NCI-H1436 (cell line): Measurements from ENCODE around the gene SUN5.

Experiments used
- DNase-seq: peaks from one replicate; lab custom pipeline; 2025; lab: John Stamatoyannopoulos, UW

The SUN5 gene

DNA sequence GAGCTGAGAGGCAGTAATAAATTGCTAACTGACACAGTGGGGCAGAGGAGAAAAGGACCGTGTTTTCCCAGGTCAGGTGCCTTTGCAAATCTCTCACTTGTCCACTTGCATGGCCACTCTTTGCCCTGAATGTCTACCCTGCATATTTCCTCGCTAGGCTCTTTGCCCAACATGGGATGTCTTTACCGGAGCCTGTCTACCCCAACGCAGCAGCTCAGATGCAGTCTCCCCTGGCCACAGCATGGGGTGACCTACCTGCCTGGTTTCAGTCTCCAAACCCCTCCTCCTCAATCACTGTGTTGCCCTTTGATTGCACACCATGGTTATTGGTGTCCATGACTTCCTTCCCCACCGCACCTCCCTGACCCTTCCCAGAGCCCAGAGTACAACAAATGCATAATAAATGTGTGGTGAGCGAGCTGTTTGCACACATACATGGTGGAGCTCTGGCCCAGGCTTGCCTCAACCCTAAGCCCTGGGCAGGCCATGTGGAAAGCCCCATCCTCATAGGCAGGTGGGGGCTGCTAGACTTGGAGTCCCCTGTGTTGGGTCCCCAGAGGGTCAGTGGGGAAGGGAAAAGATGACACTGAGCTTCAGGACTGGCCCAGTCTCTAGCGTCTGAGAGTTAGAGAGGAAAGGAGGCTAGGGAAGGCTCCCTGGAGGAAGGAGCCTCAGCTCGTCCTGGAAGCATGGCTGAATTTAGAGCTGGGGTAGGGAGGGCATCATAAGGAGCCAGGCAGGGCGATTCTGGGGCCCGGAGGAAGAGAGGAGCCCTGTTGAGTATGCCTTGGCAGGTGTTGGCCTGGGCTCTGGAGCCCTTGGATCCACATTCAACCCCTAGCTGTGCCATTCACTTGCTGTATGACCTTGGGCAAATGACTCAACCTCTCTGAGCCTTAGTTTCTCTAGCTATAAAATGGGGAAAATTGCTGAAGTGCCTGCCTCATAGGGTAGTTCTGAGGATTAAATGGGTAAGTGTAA is 22.8 kb upstream of the SUN5 start:
- no peak for DNase-seq

DNA sequence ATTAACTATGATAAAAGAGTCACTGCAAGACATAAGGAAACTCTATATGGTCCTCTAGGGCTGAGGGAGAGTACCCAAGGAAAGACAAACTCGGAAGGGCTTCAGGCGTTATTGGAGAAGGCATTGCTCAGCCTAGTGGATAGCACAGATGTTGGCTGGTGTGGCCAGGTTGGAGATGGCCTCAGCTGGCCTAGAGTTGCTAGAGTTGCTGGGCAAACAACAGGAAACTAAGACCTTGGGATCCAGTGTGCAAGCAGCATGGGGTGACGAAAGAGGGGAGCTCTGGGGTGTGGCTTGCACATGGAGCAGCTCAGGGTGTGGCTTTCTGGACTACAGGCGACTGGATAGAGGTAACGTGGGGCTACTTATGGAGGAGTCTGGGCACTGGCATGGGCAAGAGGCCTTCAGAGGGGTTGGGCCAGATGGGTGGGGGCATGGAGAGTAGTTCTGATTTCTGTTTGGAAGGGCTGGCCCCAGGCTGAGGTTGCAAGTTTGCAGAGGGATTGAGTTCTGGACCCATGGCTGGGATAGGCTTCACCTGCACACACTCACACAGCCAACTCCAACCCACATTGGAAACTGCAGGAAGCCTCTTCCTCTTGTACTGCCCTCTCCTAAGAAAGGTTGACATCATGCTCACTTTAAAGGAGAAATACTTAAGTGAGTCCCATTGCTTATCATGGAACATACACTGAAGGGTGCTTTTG is 22.0 kb upstream of the SUN5 start:
- DNase-seq: no peak

DNA sequence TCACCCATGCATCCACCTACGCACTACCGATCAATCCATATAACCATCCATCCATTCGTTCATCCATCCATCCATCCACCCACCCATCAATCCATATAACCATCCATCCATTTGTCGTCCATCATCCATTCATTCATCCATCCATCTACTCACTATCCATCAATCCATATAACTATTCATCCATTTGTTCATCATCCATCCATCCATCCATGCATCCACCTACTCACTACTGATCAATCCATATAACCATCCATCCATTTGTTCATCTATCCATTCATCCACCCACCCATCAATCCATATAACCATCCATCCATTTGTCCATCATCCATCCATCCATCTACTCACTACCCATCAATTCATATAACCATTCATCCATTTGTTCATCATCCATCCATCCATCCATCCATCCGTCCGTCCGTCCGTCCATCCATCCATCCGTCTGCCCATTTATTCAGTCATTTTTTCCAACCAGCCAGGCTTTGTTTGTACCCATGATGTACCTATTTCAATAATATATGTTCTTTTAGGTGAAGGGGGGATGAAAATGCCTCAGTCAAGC is 21.2 kb upstream of the SUN5 start:
- no peak for DNase-seq

DNA sequence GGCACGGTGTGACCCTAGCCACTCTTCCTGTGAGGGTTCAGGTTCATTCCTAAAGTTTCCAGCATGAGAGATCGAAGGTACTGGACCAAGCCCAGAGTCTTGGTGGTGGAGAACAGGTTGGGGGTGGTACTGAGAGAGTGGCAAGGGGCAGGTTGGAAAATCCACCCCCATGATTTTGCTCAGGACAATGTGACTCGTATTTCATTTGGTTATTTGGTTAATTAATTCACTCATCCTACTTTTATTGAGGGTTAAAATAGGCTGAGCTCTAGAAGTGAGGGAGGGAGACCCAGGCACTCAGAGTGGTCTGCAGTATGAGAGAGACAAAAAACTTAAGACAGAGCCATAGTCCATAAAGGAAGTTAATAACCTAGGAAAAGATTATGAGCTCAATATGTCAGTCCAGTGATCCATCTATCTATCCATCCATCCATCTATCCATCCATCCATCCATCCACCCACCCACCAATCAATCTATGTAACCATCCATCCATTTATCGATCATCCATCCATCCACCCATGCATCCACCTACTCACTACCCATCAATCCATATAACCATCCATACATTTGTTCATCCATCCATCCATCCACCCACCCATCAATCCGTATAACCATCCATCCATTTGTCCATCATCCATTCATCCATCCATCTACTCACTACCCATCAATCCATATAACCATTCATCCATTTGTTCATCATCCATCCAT is 20.5 kb upstream of the SUN5 start:
- DNase-seq: no peak

DNA sequence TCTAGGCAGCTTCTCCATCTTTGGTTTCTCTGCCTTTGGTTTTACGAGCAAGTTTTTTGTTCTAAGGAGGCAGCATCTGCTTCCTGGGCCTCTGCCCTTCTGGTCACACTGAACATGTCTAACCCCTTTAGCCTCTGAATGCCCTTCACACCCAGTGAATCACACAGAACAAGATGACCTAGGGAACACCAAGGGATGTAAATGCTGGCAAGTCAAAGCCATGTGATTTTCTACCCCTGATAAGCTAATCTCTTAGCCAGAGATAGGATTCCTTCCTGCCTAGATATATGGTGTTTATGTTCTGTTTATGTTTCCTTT is 20.0 kb upstream of the SUN5 start:
- DNase-seq: no peak

DNA sequence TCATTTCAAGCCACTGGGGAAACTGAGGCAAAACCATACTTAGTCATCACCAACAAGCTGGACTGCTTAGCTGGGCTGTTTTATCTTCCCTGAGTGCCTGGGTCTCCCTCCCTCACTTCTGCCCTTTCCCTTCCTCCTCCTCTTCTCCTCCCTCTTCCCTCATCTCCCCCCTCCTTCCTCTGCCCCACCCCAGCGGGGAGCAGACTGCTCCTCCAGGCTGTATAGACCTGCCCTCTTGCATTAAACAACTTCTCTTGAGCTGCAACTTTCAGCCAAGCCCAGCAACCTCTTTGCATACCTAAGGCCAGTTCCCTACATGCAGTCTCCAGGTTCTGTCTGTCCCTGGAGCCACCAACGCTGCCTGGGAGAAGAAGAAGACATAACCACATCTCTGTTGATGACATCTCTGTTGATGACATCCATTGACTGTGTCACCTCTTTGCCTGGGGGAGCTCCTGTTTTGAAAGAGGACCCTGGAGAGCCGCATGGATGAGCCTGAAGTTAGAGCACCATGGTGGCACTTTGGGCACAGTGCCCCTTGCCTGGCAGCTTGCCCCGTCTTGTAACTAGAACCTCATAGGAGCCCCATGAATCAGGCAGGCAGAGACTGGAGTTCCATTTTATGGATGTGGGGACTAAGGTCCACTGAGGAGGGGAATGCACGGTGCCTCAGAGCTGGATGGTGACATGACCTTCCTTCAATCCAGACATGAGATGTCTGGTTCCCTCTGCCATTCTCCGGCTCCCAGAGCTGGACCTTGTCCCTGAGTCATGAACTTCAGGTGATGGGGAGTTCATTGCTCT is 19.4 kb upstream of the SUN5 start:
- no peak for DNase-seq

DNA sequence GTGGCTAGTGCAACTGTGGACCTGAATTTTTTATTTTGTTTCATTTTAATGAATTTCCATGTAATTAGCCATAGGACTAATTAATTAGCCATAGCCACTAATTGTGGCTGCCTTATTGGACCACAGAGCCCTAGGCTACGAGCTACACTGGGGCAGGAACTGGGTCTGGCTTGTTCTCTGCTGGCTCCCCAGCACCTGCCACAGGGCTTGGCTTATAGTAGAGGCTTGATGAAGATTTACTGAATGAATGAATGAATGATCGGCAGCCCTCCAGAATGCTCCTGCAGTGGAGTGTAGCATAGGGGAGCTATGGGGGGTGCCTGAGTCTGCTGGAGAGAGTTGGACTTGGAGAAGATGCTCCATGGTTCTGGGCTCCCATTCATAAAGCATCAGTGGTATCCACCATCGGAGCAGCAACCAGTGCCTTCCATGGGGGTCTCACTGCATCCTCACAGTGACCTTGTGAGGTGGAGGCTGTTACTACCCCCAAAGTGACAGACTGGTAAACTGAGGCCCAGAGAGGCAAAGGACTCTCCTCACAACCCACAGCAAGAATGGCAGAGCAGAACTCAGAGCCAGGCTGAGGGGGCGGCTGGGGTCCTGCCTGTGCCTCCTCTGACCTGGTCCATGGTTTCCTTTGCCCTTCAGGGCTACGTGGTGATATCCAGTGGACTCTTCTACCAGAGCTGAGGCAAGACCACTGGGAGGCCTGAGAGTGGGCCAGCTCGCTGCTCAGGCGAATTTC is 18.6 kb upstream of the SUN5 start:
- no peak for DNase-seq

DNA sequence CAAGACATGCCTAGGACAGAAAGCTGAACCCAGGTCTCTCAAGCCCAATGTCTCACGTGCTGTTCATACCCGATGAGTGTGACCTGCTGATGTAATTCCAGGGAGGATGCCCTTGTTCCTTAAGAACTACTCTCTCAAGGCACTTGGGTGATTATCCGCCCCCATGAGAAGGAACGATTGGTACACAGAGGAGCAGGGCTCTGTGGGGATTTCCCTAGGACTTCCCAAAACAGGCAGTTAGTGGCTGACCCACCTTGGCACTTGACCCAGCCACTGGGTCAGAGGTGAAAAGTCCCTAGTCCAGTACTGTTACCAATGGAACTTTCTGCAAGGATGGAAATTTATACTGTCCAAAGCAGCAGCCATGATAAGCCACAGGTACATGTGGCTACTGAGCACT is 18.1 kb upstream of the SUN5 start:
- DNase-seq: no peak

DNA sequence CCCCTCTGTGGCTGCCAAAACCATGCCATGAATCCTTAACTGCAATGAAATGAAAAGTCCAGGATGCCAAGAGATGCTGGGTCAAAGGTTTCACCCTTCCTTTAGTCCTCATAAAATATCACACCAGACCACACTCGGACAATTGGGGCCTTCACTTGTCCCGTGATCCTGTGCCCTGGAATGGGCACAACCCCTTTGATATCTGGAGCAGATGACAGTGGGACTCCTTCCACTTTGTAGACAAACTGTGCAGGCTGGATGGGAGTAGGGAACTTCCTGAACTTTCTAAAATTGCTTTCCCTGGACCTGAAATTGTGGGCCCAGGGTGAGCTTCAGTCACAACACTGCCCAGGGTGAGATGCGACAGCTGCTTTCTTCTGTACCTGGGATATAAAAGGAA is 17.6 kb upstream of the SUN5 start:
- no peak for DNase-seq

DNA sequence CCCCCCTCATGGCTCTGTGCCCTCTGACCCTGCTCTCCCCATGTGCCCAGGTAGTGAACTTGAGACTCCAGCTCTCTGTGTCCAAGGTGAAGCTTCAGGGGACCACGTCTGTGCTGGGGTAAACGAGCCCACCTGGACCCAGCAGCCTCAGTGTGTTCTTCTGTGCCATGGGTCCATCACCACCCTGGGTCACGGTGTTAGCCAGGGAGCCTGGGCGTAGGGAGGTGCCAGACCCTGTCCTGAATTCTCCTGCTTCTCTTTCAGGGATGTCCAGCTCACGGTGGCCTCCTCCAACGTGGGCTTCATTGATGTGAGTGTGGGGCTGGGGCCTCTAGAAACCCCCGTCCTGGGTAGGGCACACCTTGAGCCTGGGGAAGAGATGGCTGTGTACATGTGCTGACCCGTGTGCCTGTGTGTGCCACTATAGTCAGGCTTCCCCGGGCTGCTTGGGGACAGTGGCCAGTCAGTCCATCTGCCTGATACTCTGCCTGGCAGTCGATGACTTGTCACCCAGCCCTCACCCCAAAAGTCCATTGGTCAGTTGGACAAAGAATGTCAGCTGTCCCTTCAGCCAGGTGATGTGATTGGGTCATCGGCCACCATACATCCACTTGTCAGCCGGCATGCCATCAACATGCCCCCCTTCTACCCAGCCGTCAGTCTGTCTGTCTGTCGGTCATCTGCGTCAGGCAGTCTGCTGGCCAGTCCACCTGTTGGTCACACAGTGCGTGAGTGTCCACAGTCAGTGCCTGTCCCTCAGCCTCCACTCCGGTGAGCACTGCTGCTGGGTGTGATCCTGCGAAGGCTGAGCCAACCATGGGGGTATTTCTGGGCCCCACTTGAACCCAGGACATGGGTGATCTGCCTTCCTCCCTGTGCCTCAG is 16.3 kb upstream of the SUN5 start:
- DNase-seq: no peak

DNA sequence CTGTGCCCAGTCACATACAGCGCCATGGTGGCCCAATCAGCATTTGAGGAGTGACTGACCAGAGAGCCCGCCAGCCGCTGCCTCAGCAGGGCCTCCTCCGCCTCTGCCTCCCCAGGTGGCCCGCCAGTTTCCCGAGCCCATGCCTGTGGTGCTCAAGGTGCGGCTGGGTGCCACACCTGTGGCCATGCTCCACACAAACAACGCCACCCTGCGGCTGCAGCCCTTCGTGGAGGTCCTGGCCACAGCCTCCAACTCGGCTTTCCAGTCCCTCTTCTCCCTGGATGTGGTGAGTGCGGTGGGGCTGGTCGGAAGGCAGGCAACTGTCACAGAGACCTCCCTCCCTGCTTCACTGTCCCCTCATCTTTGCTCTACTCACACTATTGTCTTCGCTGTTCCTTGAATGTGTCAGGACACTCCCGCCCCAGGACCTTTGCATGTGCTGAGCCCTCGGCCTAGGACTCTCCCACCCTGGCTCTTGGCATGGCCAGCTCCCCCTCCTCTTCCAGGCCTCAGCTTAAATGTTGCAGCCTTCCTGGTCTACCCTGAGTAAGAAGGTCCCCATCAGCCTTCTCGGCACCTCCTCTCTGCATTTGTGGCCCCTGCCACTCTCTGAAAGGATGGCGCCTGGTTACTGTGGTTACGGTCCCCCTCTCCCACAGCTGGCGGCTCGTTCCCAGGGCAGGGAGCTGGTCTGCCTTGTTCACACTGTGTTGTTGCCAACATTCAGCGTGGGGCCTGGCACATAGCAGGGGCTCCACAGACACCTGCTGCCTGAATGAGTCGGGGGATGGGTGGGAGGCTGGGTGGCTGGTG is 15.4 kb upstream of the SUN5 start:
- no peak for DNase-seq

DNA sequence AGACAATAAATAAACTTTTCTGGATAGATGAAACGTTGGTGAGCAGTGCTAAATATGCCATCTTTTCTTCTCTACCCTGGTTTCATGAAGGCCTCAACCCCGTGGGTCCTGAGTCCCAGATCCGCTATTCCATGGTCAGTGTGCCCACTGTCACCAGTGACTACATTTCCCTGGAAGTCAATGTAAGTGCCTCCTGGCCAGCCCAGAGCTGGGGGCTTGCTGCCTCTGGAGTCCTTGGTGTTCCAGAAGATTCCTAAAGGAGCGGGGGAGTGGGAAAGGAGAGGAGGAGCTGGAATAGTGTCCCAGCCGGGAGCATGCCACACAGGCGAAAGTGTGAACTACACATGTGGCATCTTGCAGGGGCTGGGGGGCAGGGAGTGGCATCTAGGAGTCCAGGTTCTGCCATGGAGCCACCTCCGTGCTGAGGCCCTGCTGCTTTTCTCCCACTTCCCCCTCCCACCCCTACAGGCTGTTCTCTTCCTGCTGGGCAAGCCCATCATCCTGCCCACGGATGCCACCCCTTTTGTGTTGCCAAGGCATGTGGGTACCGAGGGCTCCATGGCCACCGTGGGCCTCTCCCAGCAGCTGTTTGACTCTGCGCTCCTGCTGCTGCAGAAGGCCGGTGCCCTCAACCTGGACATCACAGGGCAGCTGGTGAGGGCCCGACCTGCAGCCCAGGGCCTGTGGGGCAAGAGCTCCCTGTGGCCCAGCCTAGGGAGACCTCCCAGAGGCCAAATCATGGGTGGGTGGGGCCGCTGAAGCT is 14.1 kb upstream of the SUN5 start:
- no peak for DNase-seq

DNA sequence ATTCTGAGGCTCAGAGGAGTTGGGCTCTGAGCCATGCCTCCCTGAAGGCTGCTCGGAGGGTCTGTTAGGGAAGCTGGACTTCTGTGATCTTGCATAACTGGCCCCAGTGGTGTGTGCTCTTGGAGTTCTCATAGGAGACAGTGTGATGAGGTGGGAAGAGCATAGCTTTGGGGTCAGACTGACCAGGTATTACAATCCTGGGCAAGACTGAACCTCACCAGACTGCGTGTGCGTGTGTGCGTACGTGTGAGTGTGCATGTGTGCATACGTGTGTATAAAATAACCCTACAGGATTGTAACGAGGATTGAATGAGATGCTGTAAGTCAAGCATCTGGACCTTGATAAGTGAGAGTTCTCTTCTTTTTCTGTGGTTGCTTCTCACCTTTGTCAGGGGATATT is 13.3 kb upstream of the SUN5 start:
- no peak for DNase-seq

DNA sequence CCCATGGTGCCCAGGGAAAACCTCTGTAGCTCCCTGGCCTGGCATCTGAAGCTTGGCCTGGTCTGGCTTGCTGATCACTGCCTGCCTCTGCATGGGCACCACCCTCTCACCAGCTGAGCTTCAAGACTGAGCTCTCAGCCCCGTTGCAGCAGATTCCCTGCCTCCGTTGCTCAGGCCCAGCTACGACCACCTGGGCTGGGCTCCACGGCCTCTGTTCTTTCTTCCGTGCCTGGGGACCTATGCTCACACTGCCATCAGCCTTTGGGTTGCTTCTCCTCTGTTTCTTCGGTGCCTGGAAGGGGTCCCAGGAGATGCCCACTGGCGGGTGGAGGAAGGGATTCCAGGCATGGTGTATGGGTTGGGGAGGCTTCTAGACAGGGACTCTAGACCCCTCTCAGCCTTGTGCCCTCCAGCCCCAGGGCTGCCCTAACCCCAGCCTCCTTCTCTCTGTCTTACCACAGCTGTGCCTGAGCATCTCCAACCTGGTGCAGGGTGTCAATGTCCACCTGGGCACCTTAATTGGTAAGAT is 12.4 kb upstream of the SUN5 start:
- no peak for DNase-seq

DNA sequence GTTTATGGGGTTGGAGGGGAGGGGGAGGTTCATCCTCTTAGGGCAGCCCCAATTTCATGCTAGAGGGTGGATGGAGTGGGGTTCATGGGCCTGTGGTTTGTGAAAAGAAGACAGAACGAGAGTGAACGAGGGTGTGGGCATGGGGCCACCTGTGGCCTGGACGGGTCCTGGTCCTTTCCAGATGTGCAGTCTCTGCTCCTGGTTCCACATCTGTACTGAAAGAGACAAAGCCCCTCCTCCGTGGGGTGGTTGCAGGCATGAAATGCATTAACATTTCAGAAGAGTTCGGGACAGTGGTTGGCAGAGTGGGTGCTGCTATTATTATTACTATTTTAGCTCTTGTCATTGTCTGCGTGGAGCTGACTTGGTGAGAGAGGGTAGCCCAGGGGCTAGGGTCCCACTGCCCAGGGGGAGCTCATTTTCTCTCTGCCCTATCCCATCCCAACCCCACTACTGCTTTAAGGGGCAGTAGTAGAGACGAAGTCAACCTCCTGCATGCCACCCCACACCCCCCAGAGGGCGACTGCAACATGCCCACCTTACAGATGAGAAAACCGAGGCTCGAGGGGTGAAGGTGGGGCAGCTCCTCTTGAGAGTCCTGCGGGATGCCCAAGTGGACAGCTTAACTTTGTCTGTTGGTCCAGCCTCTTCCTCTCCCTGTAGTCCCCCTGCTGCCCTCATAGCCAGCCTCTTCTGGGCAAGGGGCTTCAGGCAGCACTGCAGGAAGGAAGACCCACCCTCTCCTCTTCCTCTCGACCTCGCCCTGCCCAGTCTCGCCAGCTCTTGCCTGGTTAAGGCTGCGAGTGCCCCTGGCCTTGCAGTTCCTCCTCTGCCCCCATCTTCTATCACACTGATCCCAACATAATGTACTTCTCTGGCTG is 11.7 kb upstream of the SUN5 start:
- DNase-seq: no peak

DNA sequence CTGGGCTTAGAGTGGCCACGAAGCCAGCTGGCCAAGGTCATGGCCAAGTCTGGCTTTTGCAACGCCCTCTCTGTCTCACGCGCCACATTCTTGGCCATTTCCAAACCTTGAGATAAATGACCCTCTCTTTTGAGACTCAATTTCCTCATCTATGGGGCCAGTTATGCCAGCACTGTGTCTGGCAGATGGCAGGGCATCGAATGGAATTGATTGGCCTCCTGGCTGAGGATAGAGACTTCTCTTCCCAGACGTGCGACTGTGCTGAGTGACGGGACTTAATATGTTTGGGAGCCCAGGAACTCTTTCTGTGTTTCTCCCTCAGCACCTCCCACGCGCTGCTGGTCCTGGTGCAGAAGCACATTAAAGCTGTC is 10.9 kb upstream of the SUN5 start:
- no peak for DNase-seq
